ENCODE data around the gene SAFB2. TPM values are rescaled to one million over a fixed set of nuclear protein-coding genes. Genes with fewer than 3 reads are reported as not detected.

Gene SAFB2
- polyA plus RNA-seq, 2 of the 4 experiments (the other 2 are of a cell fraction): 33.2 to 51.2 TPM

DNA sequence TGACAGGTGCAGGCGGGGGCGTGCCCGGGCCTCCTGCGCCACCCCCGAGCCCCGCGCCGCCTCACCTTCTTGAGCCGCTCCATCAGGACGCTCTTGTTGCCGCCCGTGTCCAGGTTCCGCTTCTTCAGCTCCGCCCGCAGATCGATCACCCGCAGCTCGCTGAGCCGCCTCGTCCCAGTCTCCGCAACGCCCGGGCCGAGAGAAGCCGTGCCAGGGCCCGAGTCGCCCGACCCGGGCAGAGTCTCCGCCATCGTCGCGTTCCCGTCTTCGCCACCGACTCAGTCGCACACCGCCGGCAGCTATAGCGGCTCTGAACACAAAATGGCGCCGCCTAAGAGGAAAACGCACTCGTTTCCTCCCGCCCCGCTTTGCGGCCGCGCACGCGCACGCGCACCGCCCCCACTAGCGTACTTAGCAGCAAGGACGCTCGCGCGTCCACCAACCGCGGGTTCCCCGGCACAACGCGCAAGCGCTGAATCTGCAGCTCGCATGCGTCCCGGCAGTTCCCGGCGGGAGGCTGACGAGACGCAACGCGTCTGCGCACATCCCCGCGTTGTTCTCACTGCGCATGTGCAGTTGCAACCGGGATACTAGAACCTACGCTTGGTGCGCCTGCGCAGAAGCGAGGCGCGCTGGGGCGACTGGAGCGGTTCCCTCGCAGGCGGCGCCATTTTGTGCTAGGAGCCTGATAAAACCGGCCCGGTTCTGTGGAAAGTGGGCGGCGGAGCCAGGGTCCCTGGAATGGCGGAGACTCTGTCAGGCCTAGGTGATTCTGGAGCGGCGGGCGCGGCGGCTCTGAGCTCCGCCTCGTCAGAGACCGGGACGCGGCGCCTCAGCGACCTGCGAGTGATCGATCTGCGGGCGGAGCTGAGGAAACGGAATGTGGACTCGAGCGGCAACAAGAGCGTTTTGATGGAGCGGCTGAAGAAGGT, at the start of gene SAFB2, which contains the start of gene SAFB (continued):
- TF ChIP-seq, protein P1, sequence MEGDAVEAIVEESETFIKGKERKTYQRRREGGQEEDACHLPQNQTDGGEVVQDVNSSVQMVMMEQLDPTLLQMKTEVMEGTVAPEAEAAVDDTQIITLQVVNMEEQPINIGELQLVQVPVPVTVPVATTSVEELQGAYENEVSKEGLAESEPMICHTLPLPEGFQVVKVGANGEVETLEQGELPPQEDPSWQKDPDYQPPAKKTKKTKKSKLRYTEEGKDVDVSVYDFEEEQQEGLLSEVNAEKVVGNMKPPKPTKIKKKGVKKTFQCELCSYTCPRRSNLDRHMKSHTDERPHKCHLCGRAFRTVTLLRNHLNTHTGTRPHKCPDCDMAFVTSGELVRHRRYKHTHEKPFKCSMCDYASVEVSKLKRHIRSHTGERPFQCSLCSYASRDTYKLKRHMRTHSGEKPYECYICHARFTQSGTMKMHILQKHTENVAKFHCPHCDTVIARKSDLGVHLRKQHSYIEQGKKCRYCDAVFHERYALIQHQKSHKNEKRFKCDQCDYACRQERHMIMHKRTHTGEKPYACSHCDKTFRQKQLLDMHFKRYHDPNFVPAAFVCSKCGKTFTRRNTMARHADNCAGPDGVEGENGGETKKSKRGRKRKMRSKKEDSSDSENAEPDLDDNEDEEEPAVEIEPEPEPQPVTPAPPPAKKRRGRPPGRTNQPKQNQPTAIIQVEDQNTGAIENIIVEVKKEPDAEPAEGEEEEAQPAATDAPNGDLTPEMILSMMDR (IDR thresholded peaks at IDR 0.05): no peak
- TF ChIP-seq, protein P2, sequence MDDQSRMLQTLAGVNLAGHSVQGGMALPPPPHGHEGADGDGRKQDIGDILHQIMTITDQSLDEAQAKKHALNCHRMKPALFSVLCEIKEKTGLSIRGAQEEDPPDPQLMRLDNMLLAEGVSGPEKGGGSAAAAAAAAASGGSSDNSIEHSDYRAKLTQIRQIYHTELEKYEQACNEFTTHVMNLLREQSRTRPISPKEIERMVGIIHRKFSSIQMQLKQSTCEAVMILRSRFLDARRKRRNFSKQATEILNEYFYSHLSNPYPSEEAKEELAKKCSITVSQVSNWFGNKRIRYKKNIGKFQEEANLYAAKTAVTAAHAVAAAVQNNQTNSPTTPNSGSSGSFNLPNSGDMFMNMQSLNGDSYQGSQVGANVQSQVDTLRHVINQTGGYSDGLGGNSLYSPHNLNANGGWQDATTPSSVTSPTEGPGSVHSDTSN (IDR thresholded peaks at IDR 0.05): no peak

DNA sequence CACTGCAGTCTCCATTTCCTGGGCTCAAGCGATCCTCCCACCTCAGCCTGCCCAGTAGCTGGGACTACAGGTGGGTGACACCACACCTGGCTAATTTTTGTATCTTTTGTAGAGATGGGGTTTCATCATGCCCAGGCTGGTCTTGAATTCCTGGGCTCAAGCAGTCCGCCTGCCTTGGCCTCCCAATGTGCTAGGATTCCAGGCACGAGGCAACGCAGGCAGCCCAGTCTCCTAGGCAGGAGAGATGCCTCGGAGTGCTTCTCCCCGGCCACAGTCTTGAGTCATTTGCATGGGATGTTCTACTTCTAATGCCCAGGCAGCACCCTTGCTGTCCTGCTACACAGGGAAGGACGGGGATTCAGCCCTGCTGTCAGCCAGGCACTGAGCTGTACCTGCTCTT, 49.0 kb upstream of the SAFB2 start:
- no peak overlapping the region for H3K4me3 ChIP-seq
- H3K9me3 ChIP-seq: no peaks in the 10 kb centered on the region
- FAIRE-seq (no peak), ATAC-seq (no peak), DNase-seq (ENCODE audit: low read depth in 1 of 2, low spot score in 1 of 2) (no peak)
- 92% methylated on average over 7 of the region's 7 CpGs for WGBS (ENCODE audit: missing lambda C conversion rate)
- ChIA-PET CTCF (interaction anchor here (0.6 kb wide), 1 partner anchor 38 kb away, joined by 4 read pairs; no protein-coding TSS in a partner anchor), POLR2A (no interaction called here)
- H3K4me2 ChIP-seq: no peak overlapping the region
- no peak overlapping the region for H3K27ac ChIP-seq
- TF ChIP-seq EHF (CRISPR knock-in tag; IDR thresholded peaks at IDR 0.05) (no peak), POLR2AphosphoS2 (conservative IDR thresholded peaks at IDR 0.05; ENCODE audit: low read length) (no peak), MAZ (IDR thresholded peaks at IDR 0.05; ENCODE audit: borderline replicate concordance, low read depth, low read length) (no peak)
- H3K4me1 ChIP-seq: no peaks in the 10 kb centered on the region

DNA sequence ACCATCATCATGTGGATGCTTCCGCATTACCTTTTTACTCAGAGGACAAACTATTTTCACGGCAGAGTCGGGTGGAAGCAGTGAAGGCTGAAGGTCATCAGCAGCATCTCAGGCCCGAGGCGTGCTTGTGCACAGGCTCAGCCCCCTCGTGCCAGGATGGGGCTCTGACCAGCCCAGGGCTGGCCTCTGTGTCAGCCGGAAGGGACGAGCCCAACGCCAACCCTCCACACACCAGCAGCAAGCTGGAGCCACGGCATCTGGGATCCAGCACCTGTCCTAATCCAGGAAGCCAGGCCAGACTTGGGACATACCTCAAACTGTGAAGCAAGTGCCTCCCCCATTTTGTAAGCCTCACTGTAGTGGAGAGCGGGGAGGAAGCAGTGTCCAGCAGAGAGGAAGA, 46.6 kb upstream of the SAFB2 start:
- peaks cover 14% of the 10 kb centered on the region for H3K4me1 ChIP-seq
- no peak for ATAC-seq
- no peak overlapping the region for H3K4me3 ChIP-seq
- WGBS (ENCODE audit: missing lambda C conversion rate): 88% methylated on average over 9 of the region's 11 CpGs
- no peak for FAIRE-seq
- H3K4me2 ChIP-seq: no peak overlapping the region
- ChIA-PET POLR2A (no interaction called here), CTCF (interaction anchor here (1.1 kb wide), 1 partner anchor 14 kb away, joined by 3 read pairs; no protein-coding TSS in a partner anchor)
- no peaks in the 10 kb centered on the region for H3K9me3 ChIP-seq
- H3K27ac ChIP-seq: no peak overlapping the region
- TF ChIP-seq FOSL2 (IDR thresholded peaks at IDR 0.05) (no peak), FOSL2 (CRISPR knock-in tag; IDR thresholded peaks at IDR 0.05) (no peak), NFE2L2 (conservative IDR thresholded peaks at IDR 0.05; ENCODE audit: low read length) (no peak), PHF8 (IDR thresholded peaks at IDR 0.05; ENCODE audit: borderline replicate concordance, low read depth) (no peak), JUNB (IDR thresholded peaks at IDR 0.05) (no peak), ZSCAN20 (CRISPR knock-in tag; IDR thresholded peaks at IDR 0.05) (no peak), RFX5 (IDR thresholded peaks at IDR 0.05) (no peak), ZNF302 (CRISPR knock-in tag; IDR thresholded peaks at IDR 0.05) (no peak), BHLHE40 (IDR thresholded peaks at IDR 0.05; ENCODE audit: low read depth, low read length) (no peak), NPAS2 (CRISPR knock-in tag; IDR thresholded peaks at IDR 0.05; ENCODE audit: borderline replicate concordance) (no peak), RAD21 (conservative IDR thresholded peaks at IDR 0.05 in 1 of 2, IDR thresholded peaks at IDR 0.05 in 1 of 2) (no peak), HEYL (CRISPR knock-in tag; IDR thresholded peaks at IDR 0.05) (no peak), RNF2 (IDR thresholded peaks at IDR 0.05; ENCODE audit: borderline replicate concordance, low read depth) (no peak), TFCP2L1 (CRISPR knock-in tag; IDR thresholded peaks at IDR 0.05) (no peak), CHD2 (IDR thresholded peaks at IDR 0.05; ENCODE audit: low read length, partially characterized antibody) (no peak)
- no peak for DNase-seq (ENCODE audit: low read depth in 1 of 2, low spot score in 1 of 2)

All from A549 (cell line).